Immature natural killer cell (primary cell): ENCODE results near the gene SPI1. TPM values are rescaled to one million over a fixed set of nuclear protein-coding genes. Genes with fewer than 3 reads are reported as not detected.

Experiments used
- DNase-seq, 3 donors: peaks; one replicate each; pipeline ENCODE4 v3.0.0; 2022; ENCODE audit warnings: mixed read lengths in 1 of 3
- H3K27ac Mint-ChIP-seq, 6 donors: one replicate each; pipeline ENCODE4 v1.8.0; 2020; ENCODE audit warnings: mixed read lengths in 6 of 6, mild to moderate bottlenecking in 5 of 6, inconsistent platforms in 4 of 6, moderate library complexity in 3 of 6
- H3K27me3 Mint-ChIP-seq, 3 donors: one replicate each; pipeline ENCODE4 v1.8.0; 2020 to 2021; ENCODE audit warnings: low read depth in 3 of 3, mild to moderate bottlenecking in 3 of 3, mixed read lengths in 3 of 3, moderate library complexity in 3 of 3, inconsistent platforms in 1 of 3
- H3K36me3 Mint-ChIP-seq, 3 donors: one replicate each; pipeline ENCODE4 v1.8.0; 2020; ENCODE audit warnings: mixed read lengths in 3 of 3, inconsistent platforms in 2 of 3, mild to moderate bottlenecking in 2 of 3
- H3K4me1 Mint-ChIP-seq, 2 donors: one replicate each; pipeline ENCODE4 v1.8.0; 2020; ENCODE audit warnings: inconsistent platforms in 2 of 2, mild to moderate bottlenecking in 2 of 2, mixed read lengths in 2 of 2, moderate library complexity in 1 of 2
- H3K4me3 Mint-ChIP-seq, 5 donors: one replicate each; pipeline ENCODE4 v1.8.0; 2020; ENCODE audit warnings: mild to moderate bottlenecking in 5 of 5, mixed read lengths in 5 of 5, inconsistent platforms in 3 of 5, moderate library complexity in 3 of 5
- H3K9me3 Mint-ChIP-seq, 6 donors: one replicate each; pipeline ENCODE4 v1.8.0; 2020; ENCODE audit warnings: mild to moderate bottlenecking in 6 of 6, mixed read lengths in 6 of 6, inconsistent platforms in 4 of 6, moderate library complexity in 3 of 6
- polyA plus RNA-seq, 3 donors: library from polyadenylated mRNA; unstranded; fragments of 300-500 nt; fragmentation: Illumina TruSeq; gene quantifications; one replicate each; pipeline ENCODE4 v1.2.3, GENCODE V29; 2021

The SPI1 gene
- polyA plus RNA-seq, 3 donors from 2014 or later: 0.95 to 3.6 (median 2.3) TPM

DNA sequence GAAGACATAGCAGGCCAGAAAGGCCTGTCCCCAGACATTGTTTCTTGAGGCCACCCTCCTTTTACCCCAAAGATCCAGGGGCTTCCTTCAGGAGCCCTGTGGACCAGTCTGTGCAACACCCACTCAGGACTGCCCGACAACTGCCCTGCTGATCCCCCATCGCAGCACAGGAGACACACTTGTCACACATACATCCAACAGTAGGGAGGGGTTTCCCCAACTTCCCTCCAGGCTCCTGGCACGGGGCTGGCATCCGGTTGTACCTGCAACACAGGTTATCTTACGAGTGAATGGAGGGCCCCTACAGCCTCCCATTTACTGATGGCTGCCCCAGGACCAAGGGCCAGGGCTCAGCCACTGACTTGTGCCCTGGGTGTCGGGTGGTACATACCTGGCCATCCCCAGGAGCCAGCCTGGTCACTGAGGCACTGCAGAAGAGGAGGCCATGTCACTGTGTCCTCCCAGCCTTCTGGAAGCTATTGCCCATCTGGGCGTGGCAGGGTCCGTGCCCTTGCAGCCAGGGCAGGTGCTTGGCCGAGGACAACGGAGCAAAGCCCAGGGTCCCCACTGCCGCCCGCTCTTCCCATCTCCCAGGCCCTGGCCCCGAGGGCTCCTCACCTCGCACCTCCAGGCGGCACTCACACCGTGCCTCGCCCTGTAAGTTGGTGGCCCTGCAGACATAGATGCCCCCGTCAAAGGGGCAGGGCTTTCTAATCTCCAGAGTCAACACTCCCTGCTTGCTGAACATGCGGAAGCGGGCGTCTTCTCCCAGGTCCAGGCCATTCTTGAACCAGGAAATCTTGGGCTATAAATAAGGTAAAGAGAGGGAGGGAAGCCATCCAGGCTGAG lies 46.7 kb downstream of the SPI1 start:
- H3K27me3 Mint-ChIP-seq: peaks cover 0 to 3% (median 1%) of the 10 kb centered on the region in 3 donors
- no peak for DNase-seq
- no peak overlapping the region for H3K4me3 Mint-ChIP-seq
- H3K36me3 Mint-ChIP-seq: peaks cover 4 to 18% (median 10%) of the 10 kb centered on the region in 3 donors
- H3K27ac Mint-ChIP-seq: peak overlapping the region in 3 of 6 donors; percentile 5 to 53 (median 34)
- H3K4me1 Mint-ChIP-seq: no peaks in the 10 kb centered on the region
- H3K9me3 Mint-ChIP-seq: no peaks in the 10 kb centered on the region

- Mint-ChIP-seq H3K36me3 (peaks cover 9 to 23% (median 14%) of the 10 kb centered on the region in 3 donors), H3K27me3 (peaks cover under 1 to 4% (median 3%) of the 10 kb centered on the region in 3 donors), H3K27ac (peak overlapping the region in 3 of 6 donors; percentile 4 to 66 (median 28)), H3K9me3 (no peaks in the 10 kb centered on the region), H3K4me1 (peaks cover 0 to 3% of the 10 kb centered on the region in 2 donors), H3K4me3 (no peak overlapping the region)
- no peak for DNase-seq
Measured at GRCh38 chr11:47329987-47330931, 48.1 kb downstream of the SPI1 start.

DNA sequence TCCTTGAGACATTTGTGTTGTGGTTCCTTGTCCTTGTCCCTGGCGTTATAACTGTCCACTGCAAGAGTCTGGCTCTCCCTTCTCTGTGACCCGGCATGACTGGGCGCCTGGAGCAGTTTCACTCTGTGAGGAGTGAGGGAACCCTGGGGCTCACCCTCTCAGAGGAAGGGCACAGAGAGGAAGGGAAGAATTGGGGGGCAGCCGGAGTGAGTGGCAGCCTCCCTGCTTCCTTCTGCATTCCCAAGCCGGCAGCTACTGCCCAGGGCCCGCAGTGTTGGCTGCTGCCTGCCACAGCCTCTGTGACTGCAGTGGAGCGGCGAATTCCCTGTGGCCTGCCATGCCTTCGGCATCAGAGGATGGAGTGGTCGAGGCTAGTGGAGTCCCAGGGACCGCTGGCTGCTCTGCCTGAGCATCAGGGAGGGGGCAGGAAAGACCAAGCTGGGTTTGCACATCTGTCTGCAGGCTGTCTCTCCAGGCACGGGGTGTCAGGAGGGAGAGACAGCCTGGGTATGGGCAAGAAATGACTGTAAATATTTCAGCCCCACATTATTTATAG lies 48.8 kb downstream of the SPI1 start:
- H3K27me3 Mint-ChIP-seq: peaks cover 4 to 6% (median 5%) of the 10 kb centered on the region in 3 donors
- no peak overlapping the region for H3K4me3 Mint-ChIP-seq
- DNase-seq: no peak
- peaks cover 2 to 9% of the 10 kb centered on the region in 2 donors for H3K4me1 Mint-ChIP-seq
- peaks cover 15 to 29% (median 19%) of the 10 kb centered on the region in 3 donors for H3K36me3 Mint-ChIP-seq
- H3K27ac Mint-ChIP-seq: peak overlapping the region in 1 of 6 donors; percentile 66
- no peaks in the 10 kb centered on the region for H3K9me3 Mint-ChIP-seq

DNA sequence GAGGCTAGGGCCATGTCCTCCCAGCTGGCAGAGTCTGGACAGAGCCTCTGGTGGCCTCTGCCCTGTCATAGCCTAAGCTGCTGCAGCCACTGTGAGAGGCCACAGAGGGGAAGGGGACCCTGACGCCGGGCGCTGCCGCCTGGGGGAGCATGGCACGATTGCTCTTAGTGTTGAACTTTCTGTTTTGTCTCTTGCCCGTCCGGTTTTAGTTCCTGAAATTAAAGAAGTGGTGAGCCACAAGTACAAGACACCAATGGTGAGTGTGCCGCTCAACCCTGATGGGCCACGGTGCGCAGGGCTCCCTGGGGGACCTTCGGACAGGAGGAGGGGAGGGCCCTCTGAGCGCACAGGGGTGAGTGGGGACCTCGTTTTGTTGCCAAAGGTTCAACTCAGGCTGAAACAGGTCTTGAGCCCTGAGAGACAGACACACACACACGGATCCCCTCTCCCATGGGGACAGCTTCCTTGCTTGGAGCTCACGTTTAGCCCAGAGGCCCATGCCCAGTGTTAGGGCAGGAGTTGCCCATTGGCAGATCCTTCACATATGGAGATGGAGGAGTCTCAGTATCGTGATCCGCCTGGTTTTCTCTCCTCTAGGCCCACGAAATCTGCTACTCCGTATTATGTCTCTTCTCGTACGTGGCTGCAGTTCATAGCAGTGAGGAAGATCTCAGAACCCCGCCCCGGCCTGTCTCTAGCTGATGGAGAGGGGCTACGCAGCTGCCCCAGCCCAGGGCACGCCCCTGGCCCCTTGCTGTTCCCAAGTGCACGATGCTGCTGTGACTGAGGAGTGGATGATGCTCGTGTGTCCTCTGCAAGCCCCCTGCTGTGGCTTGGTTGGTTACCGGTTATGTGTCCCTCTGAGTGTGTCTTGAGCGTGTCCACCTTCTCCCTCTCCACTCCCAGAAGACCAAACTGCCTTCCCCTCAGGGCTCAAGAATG lies 49.6 kb downstream of the SPI1 start:
- peaks cover 4 to 6% (median 5%) of the 10 kb centered on the region in 3 donors for H3K27me3 Mint-ChIP-seq
- H3K9me3 Mint-ChIP-seq: no peaks in the 10 kb centered on the region
- no peak for DNase-seq
- H3K4me1 Mint-ChIP-seq: peaks cover 2 to 9% of the 10 kb centered on the region in 2 donors
- peak overlapping the region in 2 of 6 donors; percentile 3 to 4 for H3K27ac Mint-ChIP-seq
- H3K36me3 Mint-ChIP-seq: peaks cover 15 to 29% (median 19%) of the 10 kb centered on the region in 3 donors
- no peak overlapping the region for H3K4me3 Mint-ChIP-seq

- Mint-ChIP-seq H3K36me3 (peaks cover 15 to 29% (median 19%) of the 10 kb centered on the region in 3 donors), H3K27me3 (peaks cover 5 to 6% (median 6%) of the 10 kb centered on the region in 3 donors), H3K4me3 (no peak overlapping the region), H3K4me1 (peaks cover 2 to 9% of the 10 kb centered on the region in 2 donors), H3K27ac (peak overlapping the region in 1 of 6 donors; percentile 61), H3K9me3 (no peaks in the 10 kb centered on the region)
- DNase-seq: no peak
Measured at GRCh38 chr11:47327949-47328348, 50.4 kb downstream of the SPI1 start.

DNA sequence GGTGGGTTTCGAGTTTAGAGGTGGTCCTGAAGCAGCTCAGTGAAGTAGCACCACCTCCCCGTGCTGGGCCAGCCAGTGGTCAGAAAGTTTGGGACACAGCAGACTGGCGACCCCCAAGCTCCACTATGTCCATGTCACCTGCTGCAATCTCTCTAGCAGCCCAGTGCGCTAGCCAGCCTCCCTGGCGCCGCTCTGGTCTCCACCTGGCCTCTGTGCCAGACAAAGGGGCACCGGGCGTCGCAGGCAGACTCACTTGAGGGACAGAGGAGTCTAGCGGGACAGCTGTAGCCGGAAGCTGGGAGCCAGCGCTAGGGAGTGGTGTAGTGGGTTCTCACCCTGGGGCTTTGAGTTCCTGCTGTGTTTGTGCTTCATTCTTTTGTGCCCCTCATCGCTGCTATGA lies 51.3 kb downstream of the SPI1 start:
- no peak overlapping the region for H3K4me3 Mint-ChIP-seq
- peak overlapping the region in 1 of 6 donors; percentile 19 for H3K27ac Mint-ChIP-seq
- H3K4me1 Mint-ChIP-seq: peaks cover 2 to 9% of the 10 kb centered on the region in 2 donors
- H3K36me3 Mint-ChIP-seq: peaks cover 15 to 30% (median 19%) of the 10 kb centered on the region in 3 donors
- DNase-seq: no peak
- no peaks in the 10 kb centered on the region for H3K9me3 Mint-ChIP-seq
- peaks cover 5 to 7% (median 6%) of the 10 kb centered on the region in 3 donors for H3K27me3 Mint-ChIP-seq

DNA sequence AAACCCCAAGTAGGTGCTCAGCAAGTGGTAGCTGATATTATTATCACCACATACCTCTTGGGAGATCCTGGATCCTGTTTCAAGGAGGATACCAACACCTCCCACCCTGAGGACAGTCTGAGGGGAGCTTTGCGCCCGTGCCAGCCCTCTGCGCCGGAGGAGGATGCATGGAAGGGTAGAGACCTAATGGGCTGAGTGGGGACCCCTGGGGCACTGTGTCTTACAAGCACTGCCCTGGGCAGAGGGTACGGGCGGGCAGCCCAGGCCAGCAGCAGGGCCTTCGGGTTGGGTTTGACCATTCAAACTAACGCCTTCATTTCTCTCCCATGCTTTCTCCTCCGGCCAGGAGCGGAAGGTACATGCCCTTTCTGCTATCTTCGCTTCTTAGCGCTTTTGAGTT lies 52.1 kb downstream of the SPI1 start:
- peaks cover 15 to 38% (median 25%) of the 10 kb centered on the region in 3 donors for H3K36me3 Mint-ChIP-seq
- H3K9me3 Mint-ChIP-seq: no peaks in the 10 kb centered on the region
- H3K27ac Mint-ChIP-seq: peak overlapping the region in 2 of 6 donors; percentile 19 to 53
- H3K4me3 Mint-ChIP-seq: no peak overlapping the region
- DNase-seq: no peak
- peaks cover 2 to 9% of the 10 kb centered on the region in 2 donors for H3K4me1 Mint-ChIP-seq
- peaks cover 5 to 6% (median 5%) of the 10 kb centered on the region in 3 donors for H3K27me3 Mint-ChIP-seq

DNA sequence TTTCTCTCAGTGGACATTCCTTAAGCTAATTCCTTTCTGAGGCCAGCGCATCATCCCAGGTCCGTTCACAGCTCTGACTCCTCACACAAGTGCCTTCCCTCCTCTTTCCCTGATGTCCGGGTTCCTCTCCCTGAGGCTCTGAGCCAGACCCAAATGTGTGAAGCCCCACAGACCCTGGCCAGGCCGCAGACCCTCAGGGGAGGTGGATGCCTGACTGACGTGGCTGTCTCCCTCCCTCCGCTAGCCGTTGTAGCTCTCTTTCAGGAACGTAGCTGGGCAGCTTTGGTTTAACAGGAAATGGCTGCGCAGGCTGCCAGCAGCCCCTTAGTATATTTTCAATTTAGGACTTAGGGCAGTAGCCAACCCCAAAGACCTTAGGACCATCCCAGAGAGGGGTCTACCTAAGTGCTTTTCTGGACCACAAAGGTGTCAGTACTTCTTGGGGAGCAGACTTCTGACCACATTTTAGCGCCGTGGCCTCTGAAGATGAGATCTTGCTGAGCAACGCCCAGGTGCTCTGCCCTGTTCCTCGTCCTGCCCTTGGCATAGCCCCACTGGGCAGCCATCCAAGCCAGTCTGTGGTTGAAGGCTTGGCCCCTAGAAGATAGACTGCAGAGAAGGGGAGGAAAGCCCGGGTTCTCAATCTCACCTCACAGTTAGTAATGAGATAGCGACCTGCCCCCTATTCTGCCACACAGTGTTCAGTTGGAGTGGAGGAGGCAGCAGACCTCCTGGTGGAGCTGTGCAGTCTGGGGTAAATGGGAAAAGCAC lies 52.9 kb downstream of the SPI1 start:
- Mint-ChIP-seq H3K27ac (peak overlapping the region in 5 of 6 donors; percentile 24 to 78 (median 64)), H3K4me3 (no peak overlapping the region), H3K27me3 (peaks cover 5 to 6% (median 5%) of the 10 kb centered on the region in 3 donors), H3K9me3 (no peaks in the 10 kb centered on the region), H3K4me1 (peaks cover 2 to 9% of the 10 kb centered on the region in 2 donors), H3K36me3 (peaks cover 15 to 41% (median 25%) of the 10 kb centered on the region in 3 donors)
- DNase-seq: peak in 2 of 3 donors; percentile 6 to 7

GRCh38 chr11:47324520-47324919 lies 53.8 kb downstream of the SPI1 start:
- Mint-ChIP-seq H3K27me3 (peaks cover 5 to 6% (median 5%) of the 10 kb centered on the region in 3 donors), H3K36me3 (peaks cover 15 to 41% (median 25%) of the 10 kb centered on the region in 3 donors), H3K4me1 (peaks cover 2 to 9% of the 10 kb centered on the region in 2 donors), H3K4me3 (no peak overlapping the region), H3K27ac (peak overlapping the region in 1 of 6 donors; percentile 65), H3K9me3 (no peaks in the 10 kb centered on the region)
- DNase-seq: no peak

DNA sequence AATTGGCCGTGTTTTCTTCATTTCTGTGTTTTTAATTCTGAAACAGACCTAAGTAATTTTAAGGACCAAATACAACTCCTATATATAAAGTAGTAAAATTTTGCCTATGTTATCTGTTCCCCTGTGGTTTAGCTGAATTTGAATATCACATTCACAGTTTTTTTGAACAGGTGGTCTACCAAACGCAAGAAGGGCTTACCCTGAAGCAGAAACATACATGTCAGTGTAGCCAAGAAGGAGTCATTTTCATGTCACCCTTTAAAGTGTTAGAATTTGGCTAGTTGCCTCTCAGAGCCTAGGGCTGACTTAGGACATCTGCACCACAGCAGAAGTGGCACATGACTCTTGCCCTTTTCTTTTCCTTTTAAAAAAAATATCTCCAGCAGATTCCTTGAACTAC lies 60.2 kb downstream of the SPI1 start:
- Mint-ChIP-seq H3K4me1 (no peaks in the 10 kb centered on the region), H3K27ac (no peak overlapping the region), H3K9me3 (no peaks in the 10 kb centered on the region), H3K36me3 (peaks cover 10 to 28% (median 27%) of the 10 kb centered on the region in 3 donors), H3K27me3 (peaks cover 0 to 2% (median 1%) of the 10 kb centered on the region in 3 donors), H3K4me3 (no peak overlapping the region)
- DNase-seq: no peak

- peak overlapping the region in 3 of 6 donors; percentile 6 to 76 (median 51) for H3K27ac Mint-ChIP-seq
- no peak overlapping the region for H3K4me3 Mint-ChIP-seq
Measured at GRCh38 chr11:47317064-47317828, 61.1 kb downstream of the SPI1 start.

More at GRCh38 chr11:47317064-47317828, 61.1 kb downstream of the SPI1 start:
- peaks cover 10 to 28% (median 27%) of the 10 kb centered on the region in 3 donors for H3K36me3 Mint-ChIP-seq
- no peaks in the 10 kb centered on the region for H3K4me1 Mint-ChIP-seq
- peaks cover 0 to 1% (median 0%) of the 10 kb centered on the region in 3 donors for H3K27me3 Mint-ChIP-seq
- DNase-seq: no peak
- H3K9me3 Mint-ChIP-seq: no peaks in the 10 kb centered on the region
